22Rv1 (cell line): ENCODE measurements around the gene TCF12.

Experiments
- CTCF ChIP-seq: fragments of 450-650 bp; IDR thresholded peaks from 2 replicates; pipeline ENCODE4 v1.5.1; 2017; ENCODE audit warnings: mild to moderate bottlenecking
- ZFX ChIP-seq: fragments of 450-650 bp; IDR thresholded peaks from 2 replicates; pipeline ENCODE4 v1.6.1; 2017; ENCODE audit warnings: antibody characterized with exemption, borderline replicate concordance

GRCh38 chr15:57147621-57148020 is 229.2 kb downstream of the TCF12 start:
- TF ChIP-seq CTCF = no peak
- no peak for TF ChIP-seq ZFX
